Amygdala (tissue), 56 donors: Measurements from ENCODE around the gene ENTPD6.
A peak's percentile ranks its signal among the peaks of the same experiment; 100 is the strongest.

ENCODE experiments used
- DNase-seq, 56 donors: peaks; one replicate each; lab custom pipeline; 2025; lab: John Stamatoyannopoulos, UW

Gene ENTPD6

GRCh38 chr20:25272223-25273000 lies 76.9 kb downstream of the ENTPD6 start:
- DNase-seq: no peak

DNA sequence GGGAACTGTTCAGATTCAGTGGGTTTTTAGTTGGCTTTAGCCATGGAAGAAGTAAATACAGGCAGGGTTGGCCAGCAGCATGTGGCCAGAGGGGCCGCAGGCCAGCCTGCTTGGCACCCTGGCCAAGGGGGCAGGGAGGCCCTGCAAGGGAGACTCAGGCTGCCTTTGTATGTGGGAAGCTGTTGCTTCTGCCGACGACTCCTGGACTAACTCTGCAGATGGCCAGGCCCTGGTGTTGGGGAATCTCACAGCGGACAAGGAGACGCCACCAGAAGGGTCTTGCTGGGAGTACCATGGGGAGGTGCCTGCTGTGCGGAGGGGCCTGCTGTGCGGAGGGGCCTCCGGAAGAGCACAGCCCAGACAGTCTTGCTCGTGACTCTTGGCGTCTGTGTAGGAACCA lies 77.5 kb downstream of the ENTPD6 start:
- DNase-seq: peak in 22 of 56 donors; percentile 25 to 66 (median 48)

DNA sequence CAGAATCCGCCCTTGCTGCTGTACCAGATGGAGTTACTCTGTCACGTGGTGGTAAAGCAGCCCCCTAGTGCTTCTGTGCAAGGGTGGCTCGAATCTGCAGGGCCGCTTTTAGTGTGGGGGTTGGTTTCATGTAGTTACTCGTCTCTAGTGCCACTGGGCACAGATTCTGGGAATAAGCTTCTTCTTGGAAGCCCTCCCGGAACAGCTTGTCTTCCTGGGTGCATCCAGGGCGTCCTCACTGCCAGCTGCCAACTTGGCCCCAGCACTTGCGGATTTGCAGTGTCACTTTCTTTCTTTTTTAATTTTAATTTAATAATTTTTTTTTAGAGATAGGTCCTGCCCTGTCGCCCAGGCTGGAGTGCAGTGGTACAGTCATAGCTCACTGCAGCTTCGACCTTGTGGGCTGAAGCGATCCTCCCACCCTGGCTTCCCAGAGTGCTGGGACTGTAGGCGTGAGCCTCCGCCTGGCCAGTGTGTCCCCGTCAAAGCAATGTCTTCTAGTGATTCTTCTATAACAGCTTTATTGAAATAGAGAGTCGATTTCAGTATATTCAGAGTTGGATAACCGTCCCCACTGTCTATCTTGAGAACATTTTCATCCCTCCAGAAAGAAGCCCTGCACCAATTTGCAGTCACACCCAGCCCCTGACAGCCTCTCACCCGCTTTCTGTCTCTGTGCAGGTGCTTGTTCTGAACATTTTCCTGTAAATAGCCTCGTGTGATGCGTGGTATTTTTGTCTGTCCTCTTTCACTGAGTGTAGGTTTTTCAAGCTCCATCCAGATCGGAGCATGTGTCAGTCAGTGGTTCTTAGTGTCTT lies 78.2 kb downstream of the ENTPD6 start:
- peak in 33 of 56 donors; percentile 27 to 72 (median 46) for DNase-seq

GRCh38 chr20:25274481-25274880 lies 79.0 kb downstream of the ENTPD6 start:
- no peak for DNase-seq

- no peak for DNase-seq
Measured at GRCh38 chr20:25274891-25275812, 79.6 kb downstream of the ENTPD6 start.

DNA sequence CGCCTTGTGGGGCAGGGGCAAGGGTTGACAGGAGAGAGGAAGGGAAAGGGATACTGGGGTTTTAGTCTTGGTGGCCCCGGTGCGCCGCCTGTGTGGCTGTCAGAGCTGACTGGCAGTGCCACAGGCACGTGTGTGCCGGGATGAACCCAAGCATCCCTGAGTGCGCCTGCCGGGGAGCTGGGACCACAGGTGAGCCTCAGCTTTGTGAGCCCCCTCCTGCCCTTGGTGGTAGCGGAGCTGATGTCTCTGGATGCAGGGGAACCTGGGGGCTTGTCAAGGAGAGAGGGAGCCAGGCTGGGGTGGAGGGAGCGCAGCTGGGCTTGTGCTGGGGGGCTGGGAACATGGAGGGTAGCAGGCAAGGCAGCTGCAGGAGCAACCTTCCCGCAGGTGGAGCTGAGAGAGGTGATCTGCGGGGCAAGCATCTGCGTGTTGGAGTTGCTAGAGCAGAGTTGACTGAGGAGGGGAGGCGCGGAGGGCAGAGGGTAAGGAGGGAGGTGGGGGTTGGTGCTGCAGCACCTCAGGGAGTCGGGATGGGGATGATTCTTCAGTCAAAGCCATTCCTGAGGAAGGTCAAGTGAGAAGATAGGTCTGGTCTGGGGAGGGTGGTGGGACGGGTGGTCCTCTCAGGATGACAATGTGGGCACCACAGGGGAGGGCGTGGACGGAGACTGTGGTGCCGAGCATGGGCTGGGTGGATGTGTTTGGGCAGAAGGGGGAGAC lies 80.5 kb downstream of the ENTPD6 start:
- DNase-seq: no peak
